DMS53 treated with DMSO at 0.1 percent for 48 hours (cell line): ENCODE measurements around the gene CNTNAP2.

ENCODE experiments used
- DNase-seq: peaks from one replicate; lab custom pipeline; 2025; ENCODE audit not compliant: unreplicated experiment; lab: John Stamatoyannopoulos, UW

CNTNAP2 gene

DNA sequence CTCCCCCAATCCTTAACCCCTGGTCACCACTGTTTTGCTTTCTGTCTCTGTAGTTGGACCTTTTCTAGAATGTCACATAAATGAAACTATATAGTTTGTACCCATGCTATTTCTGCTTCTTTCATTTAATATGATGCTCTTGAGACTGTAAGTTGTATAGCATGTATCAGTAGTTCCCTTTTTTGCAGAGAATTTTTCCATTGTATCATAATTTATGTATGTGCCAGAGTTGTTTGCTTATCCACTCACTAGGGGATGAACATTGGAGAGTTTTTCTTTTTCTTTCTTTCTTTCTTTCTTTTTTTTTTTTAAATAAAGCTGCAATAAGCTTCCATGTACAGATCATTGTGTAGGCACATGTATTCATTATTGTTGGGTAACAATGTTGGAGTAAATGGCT, 544.8 kb downstream of the CNTNAP2 start:
- DNase-seq: no peak

DNA sequence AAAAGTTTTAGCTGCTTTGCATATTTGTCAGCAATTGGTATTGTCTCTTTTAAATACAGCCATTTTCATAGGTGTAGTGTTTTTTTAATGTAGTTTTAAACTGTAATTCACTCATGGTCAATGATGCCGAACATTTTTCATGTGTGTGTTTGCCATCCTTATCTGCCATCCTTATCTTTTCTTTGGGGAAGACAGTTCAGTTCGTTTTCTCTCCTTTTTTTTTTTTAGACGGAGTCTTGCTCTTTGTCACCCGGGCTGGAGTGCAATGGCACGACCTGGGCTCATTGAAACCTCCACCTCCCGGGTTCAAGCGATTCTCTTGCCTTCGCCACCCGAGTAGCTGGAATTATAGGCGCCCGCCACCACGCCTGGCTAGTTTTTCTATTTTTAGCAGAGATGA, 545.3 kb downstream of the CNTNAP2 start:
- no peak for DNase-seq

DNA sequence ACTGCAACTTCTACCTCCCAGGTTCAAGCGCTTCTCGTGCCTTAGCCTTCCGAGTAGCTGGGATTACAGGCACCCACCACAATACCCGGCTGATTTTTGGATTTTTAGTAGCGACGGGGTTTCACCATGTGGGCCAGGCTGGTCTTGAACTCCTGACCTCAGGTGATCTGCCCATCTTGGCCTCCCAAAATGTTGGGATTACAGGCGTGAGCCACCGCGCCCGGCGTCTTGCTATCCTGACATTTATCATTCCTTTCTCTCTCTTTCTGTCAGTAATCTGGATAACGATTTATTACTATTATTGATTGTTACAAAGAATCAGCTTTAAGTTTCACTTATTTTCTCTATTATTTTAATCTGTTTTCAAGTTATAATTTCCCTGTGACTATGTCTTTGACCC, 548.4 kb downstream of the CNTNAP2 start:
- no peak for DNase-seq

DNA sequence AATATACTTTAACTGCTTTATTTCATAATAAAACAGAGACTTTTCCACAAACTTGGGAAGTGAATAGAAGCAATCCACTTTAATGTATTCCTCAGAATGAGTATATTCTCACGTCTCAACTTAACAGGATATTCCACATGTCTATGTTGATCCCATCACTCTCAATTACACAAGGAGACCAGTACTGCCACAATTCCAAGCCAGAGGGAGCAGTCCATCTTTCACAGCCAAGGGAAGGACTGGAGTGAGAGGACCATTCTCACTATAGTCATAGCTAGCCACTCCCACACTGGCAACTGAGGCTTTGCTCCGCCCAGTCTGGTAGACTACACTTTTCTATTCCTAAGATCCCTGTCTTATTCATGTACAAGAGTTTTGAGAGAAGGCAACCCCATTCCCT, 553.9 kb downstream of the CNTNAP2 start:
- DNase-seq: no peak

DNA sequence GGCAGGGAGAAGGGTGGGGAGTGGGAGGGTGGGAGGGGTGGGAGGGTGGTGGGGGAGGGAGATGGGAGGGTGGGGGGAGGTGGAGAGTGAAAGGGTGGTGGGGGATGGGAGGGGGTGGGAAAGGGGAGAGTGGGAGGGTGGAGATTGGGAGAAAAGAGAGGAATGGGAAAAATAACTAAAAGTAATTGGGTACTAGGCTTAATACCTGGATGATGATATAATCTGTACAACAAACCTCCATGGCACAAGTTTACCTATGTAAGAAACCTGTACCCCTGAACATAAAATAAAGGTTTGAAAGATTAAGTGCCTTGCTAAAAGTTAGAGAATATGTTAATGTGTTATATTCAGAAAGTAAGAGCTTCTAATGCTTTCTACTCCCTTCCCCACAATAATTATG, 564.9 kb downstream of the CNTNAP2 start:
- DNase-seq: no peak

DNA sequence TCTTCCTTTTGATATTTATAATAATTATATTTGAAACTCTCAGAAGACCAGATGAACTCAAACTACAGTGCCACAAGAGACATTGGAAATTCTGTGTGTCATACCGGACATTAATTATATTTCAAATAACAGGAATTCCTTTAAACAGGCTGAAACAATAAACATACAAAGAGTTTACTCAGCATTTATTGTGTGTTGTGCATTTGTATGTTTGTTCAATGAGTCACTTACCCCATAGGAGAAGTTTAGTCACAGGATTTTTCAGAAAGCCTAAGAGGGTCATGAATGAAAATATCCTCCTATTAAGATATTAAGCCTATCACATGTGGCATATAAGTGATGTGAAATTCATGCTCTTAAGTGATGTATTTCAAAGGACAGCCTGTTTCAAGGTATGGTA, 566.8 kb downstream of the CNTNAP2 start:
- DNase-seq: peak; percentile 75

DNA sequence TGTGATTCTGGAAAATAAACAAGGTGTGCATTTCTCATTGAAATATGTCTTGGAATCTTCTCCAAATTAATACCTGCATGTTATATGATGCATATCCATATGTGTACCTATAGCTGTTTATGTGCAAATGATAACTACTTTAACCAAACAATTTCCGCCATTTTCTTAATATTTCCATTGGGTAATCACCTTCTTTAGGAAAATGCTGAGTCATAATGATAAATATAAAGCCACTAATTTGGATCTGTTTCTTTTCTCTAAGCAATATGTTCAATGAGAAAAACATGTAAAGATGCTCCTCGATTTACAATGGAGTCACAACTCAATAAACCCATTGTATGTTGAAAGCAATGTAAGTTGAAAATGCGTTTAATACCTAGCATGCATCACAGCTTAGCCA, 574.4 kb downstream of the CNTNAP2 start:
- no peak for DNase-seq

DNA sequence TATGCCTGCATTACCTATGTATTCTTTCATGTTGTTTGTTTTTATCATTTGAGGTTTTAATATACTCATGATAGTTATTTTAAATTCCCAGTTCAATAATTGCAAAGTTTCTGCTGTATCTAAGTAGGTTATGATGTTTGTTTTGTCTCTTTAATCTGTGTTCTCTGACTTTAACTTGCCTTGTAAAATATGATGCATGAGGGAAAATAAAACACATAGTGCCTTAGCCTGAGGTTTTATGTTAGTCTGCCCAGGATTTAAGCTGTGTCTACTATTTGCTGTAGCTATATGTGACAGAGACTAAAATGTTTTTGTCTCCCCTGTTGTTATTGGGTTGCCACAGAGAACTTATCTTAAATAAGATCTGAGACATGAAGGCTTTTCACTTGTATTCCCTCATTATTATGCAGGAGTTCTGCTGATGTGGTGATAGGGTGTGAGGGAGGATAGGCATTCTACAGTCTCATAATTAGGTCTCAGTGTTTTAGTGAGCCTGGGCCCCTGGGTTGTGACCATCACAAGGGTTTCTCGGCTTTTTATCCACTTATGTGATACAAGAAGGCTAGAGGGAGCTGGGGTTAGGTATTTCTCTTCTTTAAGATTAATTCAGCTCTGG, 582.5 kb downstream of the CNTNAP2 start:
- no peak for DNase-seq

DNA sequence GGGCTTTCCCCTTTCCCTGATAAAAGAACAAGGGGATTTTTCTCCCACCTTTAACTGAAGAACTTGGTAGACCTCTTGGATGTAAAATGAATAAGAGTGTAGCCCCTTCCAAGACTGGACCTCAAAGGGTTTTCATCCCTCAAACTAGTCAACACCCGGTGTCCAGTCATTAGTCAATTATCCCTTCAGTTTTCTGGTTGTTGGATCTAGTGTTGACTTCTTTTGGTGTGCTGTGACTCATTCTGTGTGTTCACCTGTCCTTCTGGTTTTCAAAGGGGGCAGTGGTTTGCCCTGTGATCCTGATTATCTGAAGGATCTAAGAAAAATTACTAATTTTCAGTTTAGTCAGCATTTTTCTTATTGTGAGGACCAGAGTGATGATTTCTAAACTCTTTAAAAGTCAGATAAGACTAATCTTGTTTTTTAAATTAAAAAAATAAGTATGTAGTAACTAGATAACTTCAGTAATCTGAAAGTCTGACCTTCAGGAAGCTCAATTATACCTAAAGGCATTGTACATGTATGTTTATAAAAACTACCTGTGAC, 583.5 kb downstream of the CNTNAP2 start:
- DNase-seq: peak; percentile 95

DNA sequence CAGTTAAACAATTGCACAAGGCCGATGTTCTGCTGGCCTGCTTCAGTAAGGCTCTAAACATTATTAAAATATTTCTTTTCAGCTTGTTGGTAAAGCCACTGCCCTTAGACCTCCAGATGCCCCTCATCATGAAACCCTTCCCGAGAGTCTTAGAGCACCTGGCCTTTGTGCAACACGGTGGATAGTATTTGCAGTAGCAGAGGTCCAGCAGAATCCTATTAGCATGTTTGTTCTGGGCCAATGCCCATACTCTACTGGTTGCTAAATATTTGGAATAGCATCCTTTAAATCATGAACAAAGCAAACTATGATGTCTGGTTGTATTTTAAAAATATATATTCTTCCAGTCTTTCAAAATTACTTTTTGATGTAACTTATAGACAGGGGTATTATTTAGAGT, 584.6 kb downstream of the CNTNAP2 start:
- peak; percentile 27 for DNase-seq

DNA sequence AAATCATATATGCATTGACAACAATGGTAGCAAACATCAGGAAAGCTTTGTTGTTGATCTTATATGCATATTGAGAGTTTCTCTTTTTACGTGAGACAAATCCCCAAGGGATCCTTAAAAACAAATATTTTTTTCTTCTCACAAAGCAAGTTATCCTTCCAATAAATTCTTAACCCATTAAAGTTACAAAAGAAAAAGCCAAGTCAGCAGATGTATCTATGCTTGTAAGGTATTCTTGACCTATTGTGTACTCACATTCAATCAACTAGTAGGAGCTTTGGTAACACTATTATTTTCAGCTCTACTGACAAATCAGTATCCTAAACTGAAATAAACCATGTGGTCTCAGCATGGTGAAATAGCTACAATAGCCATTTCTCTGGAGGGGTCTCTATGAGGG, 586.3 kb downstream of the CNTNAP2 start:
- DNase-seq: no peak

DNA sequence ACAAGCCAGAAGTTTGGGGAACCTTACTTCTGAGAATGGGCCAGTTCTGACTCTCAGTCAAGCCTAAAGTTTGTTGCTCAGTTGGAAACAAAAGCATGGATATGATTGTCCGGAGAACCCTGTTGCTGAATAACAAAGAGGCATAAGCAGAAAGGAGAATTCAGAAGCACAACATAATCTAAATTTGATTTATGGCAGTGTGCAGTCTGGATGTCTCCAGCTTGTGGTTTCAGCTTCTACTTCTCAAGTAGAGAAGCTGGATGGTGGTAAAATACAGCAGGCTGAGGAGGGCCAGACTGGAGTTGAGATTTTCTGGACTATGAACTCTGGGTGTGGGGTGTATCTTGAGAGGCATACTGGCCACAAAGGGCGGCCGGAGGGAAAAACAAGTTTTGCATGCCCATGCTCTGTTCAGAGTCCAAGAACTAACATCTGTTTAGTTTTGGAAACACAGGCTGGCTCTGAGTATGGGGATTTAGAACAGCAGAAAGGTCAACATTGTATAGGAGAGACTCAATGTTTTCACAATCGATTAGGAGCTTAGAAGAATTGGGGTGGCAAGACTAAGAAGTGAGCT, 592.9 kb downstream of the CNTNAP2 start:
- DNase-seq: no peak

DNA sequence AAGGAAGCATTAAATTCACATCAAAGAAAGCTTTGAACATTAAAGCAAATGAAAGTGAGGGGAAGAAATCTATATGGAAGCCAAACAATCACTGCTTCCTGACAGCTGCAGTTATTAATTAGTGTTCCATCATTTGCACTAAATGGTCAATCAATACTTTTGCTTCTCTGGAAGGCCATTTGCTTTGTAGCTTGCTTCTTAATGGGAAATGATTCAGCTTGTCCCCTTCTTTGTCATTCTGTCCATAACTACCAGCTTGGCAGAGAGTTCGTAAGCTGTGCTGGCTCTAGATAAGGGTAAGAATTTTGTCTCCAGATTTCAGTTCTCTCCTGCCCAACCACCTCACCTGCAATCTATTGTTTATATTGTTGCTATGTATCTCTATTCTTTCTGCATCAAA, 596.6 kb downstream of the CNTNAP2 start:
- DNase-seq: no peak

DNA sequence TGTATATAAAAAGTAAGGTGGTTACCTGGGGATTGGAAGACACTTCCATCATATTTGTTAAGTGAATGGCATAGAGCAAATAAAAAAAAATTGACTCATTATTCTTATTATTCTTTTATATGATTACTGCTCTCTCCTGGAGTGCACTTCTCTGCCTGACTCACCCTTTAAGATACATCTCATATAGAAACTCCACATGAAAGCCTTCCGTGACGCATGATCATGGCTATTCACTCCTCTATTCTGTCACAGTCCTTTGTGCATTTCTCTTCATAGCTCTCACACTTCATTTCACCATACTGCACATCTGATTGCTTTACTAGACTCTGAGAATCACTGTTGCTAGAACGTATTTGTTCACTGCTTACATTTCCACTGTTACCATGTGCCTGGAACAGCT, 597.3 kb downstream of the CNTNAP2 start:
- DNase-seq: peak; percentile 62

DNA sequence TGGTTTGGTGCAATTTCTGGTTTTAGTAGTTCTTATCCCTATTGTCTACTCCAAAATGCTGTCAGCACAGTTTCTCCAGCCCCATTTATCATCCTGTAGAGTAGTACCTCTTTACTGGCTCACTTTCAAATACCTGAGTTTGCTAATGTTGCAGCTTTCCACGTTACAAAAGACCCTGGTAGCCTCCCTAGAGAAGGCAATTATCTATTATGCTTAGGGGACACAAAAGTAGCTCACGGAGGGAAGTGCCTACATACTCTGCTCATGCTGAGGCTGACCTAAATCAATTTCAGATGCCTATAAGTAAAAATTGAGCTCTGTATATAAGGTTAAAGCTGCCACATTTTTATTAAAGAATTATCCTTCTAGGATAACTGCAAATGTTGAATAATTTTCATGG, 603.6 kb downstream of the CNTNAP2 start:
- no peak for DNase-seq

DNA sequence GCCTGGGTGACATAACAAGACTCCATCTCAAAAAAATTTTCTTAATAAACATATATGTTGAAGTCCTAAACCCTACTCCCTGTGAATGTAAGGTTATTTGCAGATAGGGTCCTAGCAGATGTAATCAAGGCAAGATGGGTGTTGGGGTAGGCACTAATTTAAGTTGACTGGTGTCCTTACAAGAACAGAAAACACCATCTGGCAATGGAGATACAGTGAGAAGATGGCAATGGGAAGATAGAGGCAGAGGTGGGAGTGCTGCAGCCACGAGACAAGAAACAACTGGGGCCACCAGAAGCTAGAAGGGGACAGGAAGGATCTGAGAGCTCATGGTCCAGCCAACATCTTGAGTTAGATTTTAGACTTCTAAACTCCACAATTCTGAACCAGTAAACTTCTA, 606.4 kb downstream of the CNTNAP2 start:
- no peak for DNase-seq

DNA sequence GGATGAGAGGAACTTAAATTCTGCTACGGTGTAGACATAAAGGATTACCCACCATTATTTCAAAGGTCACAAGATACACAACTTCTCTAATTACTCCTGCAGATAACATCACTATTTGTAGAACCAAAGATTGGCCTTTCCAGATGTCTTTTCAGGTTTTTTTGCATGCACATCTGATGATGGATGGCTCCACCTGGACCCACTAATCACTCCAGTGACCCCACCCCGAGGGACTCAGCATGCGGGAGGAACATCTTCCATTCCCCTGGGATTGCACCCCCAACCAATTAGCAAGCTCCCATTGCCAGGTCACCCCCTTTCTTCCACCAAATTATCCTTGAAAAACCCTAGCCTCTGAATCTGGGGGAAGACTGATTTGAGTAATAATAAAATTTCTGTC, 608.9 kb downstream of the CNTNAP2 start:
- no peak for DNase-seq

DNA sequence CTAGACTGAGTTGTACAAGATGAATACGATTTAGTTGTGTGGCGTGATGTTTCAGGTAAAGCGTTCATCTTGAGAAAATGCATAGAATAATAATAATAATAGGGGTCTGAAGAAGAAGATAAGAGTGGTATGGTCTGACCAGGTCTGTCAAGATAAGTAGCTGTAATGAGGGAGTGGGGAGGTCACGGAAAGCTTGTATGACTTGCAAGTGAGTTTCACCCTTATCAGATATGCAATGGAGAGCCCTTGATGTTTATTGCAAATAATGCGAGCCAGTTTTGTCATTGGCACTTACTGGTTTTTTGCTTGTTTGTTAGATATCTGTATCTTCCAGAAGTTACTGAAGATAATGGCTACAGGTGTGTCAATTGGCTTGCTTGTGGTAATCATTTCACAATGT, 611.5 kb downstream of the CNTNAP2 start:
- no peak for DNase-seq

DNA sequence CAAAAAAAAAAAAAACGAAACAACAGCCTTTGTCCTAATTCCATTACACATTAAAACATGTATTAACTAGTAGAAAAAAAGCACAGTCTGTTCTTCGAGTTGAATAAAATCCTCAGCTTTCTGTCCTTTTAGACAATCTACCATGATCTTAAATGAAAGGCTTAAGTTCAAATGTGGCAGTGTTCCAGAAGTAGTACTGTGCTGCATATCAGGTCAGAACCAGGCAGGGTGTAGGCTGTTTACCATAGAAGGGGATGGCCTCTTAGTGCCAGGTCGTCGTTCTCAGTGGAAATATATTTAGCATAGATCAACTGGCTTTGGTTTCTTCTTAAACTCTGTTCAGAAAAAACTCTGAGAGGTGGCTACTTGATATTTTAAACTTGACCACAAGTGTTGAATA, 612.0 kb downstream of the CNTNAP2 start:
- no peak for DNase-seq

DNA sequence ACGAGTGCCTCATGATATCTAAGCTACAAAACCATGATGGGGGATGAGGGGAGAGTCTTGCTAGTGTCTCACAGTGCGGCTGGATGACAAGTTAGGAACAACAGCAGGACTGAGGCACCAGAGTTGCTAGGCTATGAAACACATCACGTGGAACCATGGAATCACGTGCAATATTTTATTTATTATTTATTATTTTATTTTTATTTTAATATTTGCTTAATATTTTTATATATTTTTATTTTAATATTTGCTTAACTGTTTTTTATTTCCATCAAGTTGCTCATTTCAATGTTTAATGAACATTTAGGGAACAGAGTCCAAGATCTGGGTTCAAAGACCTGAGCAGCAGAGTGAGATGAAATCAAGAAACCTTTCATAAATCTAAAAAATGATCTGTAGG, 614.6 kb downstream of the CNTNAP2 start:
- DNase-seq: no peak

DNA sequence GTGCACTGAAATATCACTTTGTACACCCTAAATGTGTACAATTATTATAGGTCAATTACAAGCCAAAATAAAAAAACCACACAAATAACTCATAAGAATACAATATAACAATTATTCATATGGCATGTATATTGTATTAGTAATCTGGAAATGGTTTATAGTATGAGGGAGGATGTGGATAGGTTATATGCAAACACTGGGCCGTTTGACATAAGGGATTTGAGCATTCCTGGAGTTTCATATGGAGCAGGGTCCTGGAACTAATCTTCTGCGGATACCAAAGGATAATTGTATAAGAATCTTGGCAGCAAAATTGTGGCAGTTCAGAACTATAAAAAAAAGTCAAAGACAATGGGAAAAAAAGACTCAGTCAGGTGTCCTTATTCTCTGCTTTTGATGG, 619.4 kb downstream of the CNTNAP2 start:
- DNase-seq: no peak

DNA sequence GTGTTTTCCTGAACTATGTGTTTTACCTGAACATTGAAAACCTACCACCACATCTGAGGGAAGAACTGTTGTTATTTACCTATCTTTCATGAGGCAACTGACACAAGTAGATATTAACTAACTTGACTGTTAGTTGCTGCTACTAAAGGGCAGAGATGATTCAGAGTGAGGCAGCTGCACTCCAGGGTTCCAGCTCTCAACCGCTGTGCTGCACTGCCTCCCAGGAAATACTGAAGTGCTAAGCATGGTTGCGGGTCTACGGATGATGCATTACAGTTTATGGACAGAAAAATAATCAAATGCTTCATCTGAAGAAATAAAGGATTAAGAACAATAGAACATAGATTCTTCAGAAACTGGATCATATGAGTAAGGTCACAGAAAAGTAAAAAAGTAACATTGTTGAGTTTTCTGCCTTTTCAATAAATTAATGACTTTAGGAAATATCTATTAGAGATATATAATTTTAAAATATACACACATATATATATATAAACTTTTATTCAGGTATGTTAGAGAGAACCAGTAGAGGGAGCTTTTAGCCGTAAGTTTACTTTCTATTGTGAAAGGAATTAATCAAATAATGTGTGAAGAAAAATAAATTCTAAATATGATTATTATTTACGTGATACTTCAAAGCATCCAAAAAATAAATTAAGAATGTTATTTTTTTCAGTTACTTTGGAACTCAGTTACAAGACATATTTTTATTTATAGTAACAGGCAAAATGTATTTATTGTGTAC, 620.0 kb downstream of the CNTNAP2 start:
- DNase-seq: peak; percentile 54
